Activated T-cell treated with anti-CD3 and anti-CD28 coated beads, Interleukin-2, amount 50 U/mL, for 24 hours (primary cell): ENCODE measurements around the gene HOXB5.

Experiments
- DNase-seq: peaks from one replicate; pipeline ENCODE4 v3.0.0-alpha.2; 2020
- H3K27ac Mint-ChIP-seq: 2 replicates; pipeline ENCODE4 v1.8.0; 2020; ENCODE audit warnings: mild to moderate bottlenecking, mixed read lengths
- H3K27me3 Mint-ChIP-seq: 2 replicates; pipeline ENCODE4 v1.8.0; 2020; ENCODE audit warnings: mixed read lengths
- H3K36me3 Mint-ChIP-seq: 2 replicates; pipeline ENCODE4 v1.8.0; 2020; ENCODE audit warnings: low read depth, mixed read lengths
- H3K4me1 Mint-ChIP-seq: 2 replicates; pipeline ENCODE4 v1.8.0; 2020; ENCODE audit warnings: low read depth, mixed read lengths
- H3K4me3 Mint-ChIP-seq: 2 replicates; pipeline ENCODE4 v1.8.0; 2020; ENCODE audit warnings: mild to moderate bottlenecking, moderate library complexity, mixed read lengths
- H3K9me3 Mint-ChIP-seq: 2 replicates; pipeline ENCODE4 v1.8.0; 2020; ENCODE audit warnings: mixed read lengths

Gene HOXB5

DNA sequence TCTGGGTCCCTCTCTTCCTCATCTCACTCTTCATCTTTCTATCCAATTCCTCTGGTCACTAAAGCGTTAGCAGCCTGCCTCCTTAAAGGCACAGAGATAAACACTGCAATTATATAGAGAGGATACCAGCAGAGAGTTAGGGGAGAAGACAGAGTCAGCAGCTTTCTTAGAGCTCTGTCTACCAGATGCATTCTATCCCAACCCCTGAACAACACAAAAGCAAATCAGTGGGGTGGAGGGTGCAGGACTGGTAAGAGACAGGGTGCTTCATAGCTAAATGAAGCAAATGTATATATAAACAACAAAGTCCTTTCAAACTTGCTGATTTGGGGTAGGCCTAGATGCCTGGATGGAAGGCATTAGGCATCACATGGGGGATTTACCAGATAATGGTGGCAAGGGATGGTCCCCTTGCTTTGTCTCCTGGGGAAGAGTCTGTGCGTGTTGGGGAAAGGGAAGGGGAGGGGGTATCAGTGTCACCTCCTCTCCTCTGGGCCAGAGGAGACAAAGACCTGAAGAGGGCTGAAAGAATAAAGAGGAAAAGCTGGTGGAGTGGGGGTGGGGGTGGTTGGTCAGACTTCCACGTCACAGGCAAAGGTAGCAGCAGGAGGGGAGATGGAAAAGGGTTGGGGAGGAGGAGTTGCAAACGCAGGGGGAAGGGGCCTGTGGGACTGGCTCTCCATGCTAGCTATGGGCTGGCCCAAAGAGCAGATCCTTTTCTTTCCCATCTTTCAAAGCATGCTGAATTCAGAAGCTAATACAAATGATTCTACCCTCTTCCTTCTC is 27.5 kb downstream of the HOXB5 start:
- peaks cover 26% of the 10 kb centered on the region for H3K27me3 Mint-ChIP-seq
- H3K9me3 Mint-ChIP-seq, result no peaks in the 10 kb centered on the region
- H3K4me3 Mint-ChIP-seq, result no peak overlapping the region
- H3K27ac Mint-ChIP-seq, result no peak overlapping the region
- DNase-seq, result no peak
- H3K36me3 Mint-ChIP-seq, result no peaks in the 10 kb centered on the region
- H3K4me1 Mint-ChIP-seq, result peaks cover 10% of the 10 kb centered on the region

DNA sequence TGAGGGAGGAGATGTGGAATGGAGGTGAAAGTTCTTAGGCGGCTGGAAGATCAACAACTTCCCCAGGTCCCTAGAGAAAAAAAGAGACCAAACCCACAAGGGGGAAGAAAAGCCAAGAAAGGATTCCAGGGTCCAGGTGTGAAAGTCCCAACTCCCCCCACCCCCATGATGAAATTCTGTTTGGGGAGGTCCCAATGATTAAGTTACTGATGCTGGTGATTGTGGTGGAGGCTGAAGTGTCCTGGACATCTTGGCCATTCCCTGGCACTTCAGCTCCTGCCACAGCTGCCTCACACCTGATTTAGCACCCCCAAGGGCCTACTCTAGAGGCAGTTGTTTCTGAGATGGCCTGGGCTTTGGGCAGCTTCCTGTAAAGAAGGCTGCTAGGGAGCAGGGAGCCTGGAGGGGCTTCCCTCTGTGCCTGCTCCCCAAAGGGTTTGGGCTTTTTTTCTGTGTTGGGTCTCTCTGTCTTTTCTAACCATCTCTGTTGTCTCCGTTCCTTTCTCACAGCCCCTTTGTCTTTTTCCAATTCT is 28.5 kb downstream of the HOXB5 start:
- no peaks in the 10 kb centered on the region for H3K9me3 Mint-ChIP-seq
- no peak for DNase-seq
- no peak overlapping the region for H3K27ac Mint-ChIP-seq
- peaks cover 24% of the 10 kb centered on the region for H3K27me3 Mint-ChIP-seq
- peaks cover 10% of the 10 kb centered on the region for H3K4me1 Mint-ChIP-seq
- no peak overlapping the region for H3K4me3 Mint-ChIP-seq
- H3K36me3 Mint-ChIP-seq, result no peaks in the 10 kb centered on the region

DNA sequence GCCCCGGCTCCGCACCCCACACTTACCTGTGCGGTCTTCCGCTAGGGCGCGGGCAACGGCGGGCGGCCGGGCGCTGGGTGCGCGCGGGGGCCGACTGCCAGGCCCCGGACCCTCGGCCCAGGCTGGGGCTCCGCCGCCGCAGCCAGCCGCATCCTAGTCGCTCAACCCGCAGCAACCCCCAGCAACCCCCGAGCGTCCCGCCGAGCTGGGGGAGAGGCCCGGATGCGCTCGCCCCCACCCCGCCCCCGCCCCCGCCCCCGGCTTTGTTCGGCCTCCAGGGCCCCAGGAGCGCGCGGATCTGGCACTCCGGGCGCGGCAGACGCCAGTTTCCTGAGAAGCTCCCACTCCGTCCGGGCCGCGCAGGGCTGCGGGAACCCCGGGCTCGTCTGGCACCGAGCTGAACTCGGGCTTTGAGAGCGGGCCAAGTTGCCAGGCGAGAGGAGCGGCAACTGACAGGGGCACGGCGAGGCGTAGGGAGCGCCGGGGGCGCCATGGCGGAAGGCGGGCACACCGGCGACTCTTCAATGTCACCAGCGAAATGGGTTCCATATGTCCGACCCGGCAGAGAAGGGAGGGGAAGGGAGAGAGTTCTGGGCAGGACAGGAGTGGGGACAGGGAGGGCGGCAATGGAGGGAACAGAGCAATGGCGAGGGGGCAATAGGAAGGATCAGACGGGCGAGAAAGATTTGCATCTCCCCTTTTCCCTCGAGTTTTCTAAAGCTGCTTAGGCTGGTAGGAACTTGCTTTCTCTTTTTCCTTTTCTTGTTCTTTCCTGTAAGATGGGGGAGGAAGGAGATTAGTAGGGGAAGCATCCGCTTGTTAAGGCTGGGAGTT is 29.2 kb downstream of the HOXB5 start:
- Mint-ChIP-seq H3K4me3 (peak overlapping the region; percentile 51), H3K9me3 (no peaks in the 10 kb centered on the region), H3K27ac (no peak overlapping the region), H3K36me3 (no peaks in the 10 kb centered on the region), H3K4me1 (peaks cover 10% of the 10 kb centered on the region), H3K27me3 (peaks cover 23% of the 10 kb centered on the region)
- no peak for DNase-seq

DNA sequence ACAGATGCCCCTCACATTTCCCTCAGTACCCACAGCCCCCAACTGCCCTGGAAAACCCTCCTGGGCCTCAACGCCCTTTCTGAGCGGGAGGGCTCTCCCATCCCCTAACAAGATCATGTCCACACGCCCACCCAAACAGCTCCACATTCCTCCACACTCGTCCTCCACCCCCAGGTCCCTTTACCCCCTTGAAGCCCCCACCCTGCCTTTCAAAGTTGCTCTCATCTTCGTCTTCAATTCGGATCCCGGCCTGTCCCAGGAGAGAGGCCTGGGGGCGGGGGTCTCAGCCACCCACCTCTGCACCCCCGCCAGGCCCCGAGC is 29.8 kb downstream of the HOXB5 start:
- H3K9me3 Mint-ChIP-seq, result no peaks in the 10 kb centered on the region
- H3K4me1 Mint-ChIP-seq, result peaks cover 10% of the 10 kb centered on the region
- H3K36me3 Mint-ChIP-seq, result no peaks in the 10 kb centered on the region
- DNase-seq, result no peak
- peaks cover 26% of the 10 kb centered on the region for H3K27me3 Mint-ChIP-seq
- H3K27ac Mint-ChIP-seq, result no peak overlapping the region
- H3K4me3 Mint-ChIP-seq, result no peak overlapping the region

DNA sequence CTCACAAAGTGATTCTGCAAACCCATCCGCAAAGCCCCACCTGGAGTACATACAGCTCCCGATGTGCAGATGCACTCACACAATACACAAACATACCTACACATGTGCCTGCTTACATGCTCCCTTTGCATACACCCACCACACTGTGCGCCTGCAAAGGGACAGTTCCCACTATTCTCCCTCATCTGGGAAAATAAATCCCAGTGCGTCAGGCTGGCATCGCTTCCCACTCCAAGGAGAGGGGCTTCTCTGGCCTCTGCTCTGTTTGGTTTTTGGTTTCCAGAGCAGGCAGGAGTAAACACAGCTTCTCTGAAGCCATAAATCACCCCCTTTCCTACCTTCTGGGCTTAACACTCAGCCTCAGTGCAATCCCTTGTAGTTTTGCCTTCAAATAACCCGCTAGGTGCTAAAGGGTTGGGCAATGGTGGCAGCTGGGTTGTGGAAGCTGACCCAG is 30.2 kb downstream of the HOXB5 start:
- H3K4me3 Mint-ChIP-seq, result no peak overlapping the region

DNA sequence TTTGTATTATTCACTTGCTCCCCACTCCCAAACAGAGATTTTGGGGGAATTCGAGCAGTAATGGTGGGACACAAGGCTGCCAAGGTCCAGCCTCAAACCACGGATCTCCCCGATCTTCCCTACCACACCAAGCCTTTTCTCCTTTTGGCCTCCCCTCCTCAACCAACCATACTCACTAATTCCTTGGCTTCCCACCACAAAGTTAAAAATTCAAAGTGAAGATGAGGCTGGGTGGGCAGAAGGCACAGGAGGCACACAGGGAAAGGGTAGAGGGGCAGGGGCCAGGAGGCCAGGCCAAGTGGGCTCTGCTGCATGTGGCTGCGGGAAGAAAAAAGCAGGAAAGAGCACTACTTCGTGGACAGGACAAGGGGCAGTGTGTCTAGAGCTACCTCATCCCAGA is 30.6 kb downstream of the HOXB5 start:
- peaks cover 34% of the 10 kb centered on the region for H3K27me3 Mint-ChIP-seq
- H3K9me3 Mint-ChIP-seq, result no peaks in the 10 kb centered on the region
- H3K36me3 Mint-ChIP-seq, result no peaks in the 10 kb centered on the region
- no peak for DNase-seq
- H3K4me1 Mint-ChIP-seq, result peaks cover 6% of the 10 kb centered on the region
- no peak overlapping the region for H3K27ac Mint-ChIP-seq
- no peak overlapping the region for H3K4me3 Mint-ChIP-seq

More for the DNA sequence above, 30.2 kb downstream of the HOXB5 start:
- H3K36me3 Mint-ChIP-seq, result no peaks in the 10 kb centered on the region
- H3K9me3 Mint-ChIP-seq, result no peaks in the 10 kb centered on the region
- H3K27ac Mint-ChIP-seq, result no peak overlapping the region
- no peak for DNase-seq
- peaks cover 9% of the 10 kb centered on the region for H3K4me1 Mint-ChIP-seq
- H3K27me3 Mint-ChIP-seq, result peaks cover 30% of the 10 kb centered on the region

DNA sequence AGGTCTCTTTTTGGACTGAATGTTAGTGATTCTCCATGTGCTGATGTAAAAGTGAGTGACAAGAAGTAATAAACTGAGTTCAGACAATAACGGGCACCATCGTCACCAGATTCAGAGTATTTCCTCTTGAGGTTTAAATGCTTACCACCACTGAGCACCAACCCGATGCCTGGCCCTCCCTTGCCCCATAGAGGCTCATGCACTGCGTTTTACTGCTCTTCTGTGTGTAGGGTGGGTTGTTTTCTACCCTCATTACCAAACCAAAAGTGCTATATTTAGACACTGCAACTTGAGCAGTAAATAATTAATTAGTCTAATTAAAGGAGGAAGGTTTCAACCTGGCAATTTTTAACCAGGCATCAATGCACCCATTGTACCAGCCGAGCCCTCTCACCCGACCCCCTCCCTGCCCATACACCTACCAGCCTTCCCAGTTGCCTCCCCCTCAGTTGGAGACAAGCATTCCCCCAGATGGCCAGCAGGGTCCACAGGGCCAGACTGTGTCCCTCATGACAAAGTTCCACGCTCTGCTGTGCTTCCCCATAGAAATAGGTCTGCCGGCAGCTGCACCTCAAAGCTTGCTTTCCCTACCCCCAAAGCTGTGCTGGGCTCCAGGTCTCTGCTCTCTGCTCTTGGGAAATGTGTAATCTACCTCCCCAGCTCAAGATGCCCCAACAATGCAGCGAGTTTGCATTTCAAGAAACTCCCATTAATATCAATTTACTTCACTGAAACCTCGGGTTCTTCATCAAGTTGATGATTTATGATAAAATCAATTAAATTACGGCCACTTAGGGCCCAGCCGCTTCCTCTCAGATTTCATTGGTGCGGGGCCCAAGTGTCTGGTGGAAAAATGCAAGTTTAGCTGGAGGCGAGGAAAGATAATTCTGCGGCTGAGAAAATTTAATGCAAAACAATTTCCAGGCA is 31.4 kb downstream of the HOXB5 start:
- H3K27ac Mint-ChIP-seq, result no peak overlapping the region
- no peak for DNase-seq
- no peaks in the 10 kb centered on the region for H3K9me3 Mint-ChIP-seq
- no peak overlapping the region for H3K4me3 Mint-ChIP-seq
- peaks cover 6% of the 10 kb centered on the region for H3K4me1 Mint-ChIP-seq
- peaks cover 38% of the 10 kb centered on the region for H3K27me3 Mint-ChIP-seq
- no peaks in the 10 kb centered on the region for H3K36me3 Mint-ChIP-seq

DNA sequence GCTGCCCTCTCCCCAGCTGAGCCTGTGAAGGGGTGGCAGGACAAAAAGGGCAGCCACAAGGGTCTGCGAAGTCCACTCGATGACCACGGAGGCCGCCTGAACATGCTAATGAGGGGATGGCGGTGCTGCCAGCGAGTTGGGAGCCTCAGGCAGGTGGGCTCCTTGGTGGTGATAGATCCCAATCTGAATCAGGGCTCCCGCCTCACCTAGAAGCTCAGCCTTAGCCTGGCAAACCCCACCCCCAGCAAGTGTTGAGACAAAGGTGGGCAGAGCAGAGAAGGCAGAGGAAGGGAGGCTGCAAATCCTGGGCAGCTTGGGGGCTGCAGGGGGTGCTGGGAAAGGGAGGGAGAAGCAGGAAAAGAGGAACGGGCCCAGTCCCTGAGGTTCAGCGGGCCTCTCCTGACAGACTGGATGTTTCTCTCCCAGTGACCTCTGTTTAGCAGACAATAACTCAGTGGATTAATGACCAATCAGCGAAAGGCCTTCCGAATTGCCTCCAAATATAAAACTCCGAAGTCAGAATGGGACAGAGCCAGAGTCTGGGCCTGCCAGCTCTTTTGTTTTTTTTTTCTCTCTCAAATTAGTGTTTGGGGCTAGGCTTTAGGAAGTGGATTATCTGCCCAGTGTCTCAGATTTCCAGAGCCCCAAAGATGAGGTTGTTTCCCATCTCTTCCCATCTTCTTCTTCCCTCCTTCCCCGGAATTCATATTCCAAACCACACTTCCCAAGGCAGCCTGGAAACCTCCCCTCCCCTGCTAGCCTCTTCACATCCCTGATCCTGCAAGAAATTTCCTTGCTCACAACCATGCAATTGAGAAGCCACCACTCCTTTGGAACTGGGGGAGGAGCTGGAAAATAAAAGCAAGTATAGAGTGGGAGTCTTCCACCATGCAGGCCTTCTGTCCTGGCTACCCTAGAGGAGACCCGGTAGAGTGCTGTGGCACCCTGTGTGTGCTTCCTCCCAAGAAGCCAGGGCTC is 33.5 kb downstream of the HOXB5 start:
- Mint-ChIP-seq H3K36me3 (no peaks in the 10 kb centered on the region), H3K9me3 (no peaks in the 10 kb centered on the region), H3K4me1 (peaks cover 11% of the 10 kb centered on the region), H3K27ac (no peak overlapping the region), H3K27me3 (peaks cover 56% of the 10 kb centered on the region), H3K4me3 (no peak overlapping the region)
- DNase-seq, result no peak

DNA sequence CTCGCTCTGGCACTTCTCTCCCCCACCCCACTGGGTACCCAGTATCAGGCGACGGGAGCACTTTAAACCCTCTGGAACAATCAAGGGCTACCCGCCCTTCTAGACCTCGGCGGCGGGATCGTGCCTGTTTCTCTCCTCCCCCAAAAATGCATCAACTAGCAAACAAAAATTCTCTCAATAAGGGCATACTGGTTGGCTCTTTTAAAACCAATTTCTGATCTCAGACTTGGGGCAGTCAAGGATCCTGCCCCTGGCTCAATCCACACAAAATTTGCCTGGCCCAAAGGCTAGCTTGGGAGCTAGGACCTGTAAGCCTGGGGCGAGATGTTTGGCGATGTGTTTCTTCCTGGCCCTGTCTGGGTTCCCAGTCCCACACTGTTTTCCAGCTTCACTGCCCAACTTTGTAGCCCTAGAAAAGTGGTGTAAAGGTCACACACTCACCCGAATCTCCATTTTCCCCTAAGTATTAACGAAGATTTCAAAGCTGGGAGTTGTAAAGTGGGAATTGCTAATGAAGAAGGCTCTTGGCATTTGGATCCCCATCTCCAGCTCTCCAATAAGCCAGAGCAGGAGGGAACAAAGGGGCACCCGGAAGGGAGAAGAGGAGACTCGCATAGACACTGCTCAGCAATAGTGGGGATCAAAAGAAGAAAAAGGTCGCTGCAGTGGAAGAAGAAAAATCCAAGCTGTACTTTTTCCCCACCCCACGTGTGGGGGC is 34.3 kb downstream of the HOXB5 start:
- DNase-seq, result no peak
- Mint-ChIP-seq H3K27ac (no peak overlapping the region), H3K27me3 (peaks cover 64% of the 10 kb centered on the region), H3K4me1 (peaks cover 10% of the 10 kb centered on the region), H3K36me3 (no peaks in the 10 kb centered on the region), H3K9me3 (no peaks in the 10 kb centered on the region), H3K4me3 (no peak overlapping the region)

DNA sequence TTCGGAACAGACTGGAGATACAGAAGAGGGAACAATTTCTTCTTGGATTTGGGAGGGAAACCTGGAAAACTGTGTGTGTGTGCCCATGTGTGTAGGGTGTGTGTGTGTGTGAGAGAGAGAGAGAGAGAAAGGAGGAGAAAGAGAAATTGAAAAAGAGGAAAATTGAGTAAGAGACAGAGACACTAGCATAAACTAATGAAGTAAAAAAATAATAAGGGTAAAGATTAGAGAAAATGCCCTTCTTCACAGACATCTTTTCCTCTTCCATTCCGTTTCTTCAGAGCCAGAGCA is 34.8 kb downstream of the HOXB5 start:
- Mint-ChIP-seq H3K27ac (no peak overlapping the region), H3K4me1 (peaks cover 9% of the 10 kb centered on the region), H3K36me3 (no peaks in the 10 kb centered on the region), H3K27me3 (peaks cover 64% of the 10 kb centered on the region), H3K9me3 (no peaks in the 10 kb centered on the region), H3K4me3 (no peak overlapping the region)
- no peak for DNase-seq

DNA sequence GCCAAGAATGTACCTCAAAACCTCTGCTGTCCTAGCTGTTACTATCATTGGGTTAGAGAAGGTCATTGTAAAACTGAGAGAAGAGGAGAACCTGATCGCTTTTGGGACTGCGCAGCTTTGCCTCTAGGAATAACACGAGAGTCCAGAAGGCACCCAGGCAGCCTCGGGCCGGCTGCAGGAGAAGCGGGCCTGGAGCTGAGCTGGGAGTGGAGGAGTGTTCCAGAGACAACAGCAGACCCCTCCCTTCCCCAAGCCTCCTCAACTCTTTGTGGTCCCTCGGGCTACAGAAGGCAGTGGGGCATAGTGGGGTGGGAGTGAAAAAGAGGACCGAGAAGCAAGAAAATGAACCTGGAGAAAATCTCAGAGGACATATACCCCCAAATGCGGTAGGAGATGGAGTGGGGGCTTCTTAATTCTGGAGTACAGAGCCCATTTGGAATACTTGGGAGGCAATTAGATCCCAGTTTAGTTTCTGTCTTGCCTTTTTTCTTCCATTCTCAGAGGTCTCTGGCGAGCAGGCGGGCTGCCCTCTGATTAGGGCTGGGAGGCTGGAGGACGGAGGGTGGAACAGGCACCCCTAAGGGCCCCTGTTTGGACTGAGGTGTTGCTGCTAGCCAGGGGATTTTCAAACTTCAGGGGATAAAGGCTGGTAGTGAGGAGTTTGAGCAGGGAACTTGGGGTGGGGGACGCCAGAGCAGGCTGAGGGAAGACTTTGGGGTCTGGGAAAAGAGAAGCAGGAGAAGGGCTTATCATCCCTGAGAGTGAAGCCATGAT is 35.3 kb downstream of the HOXB5 start:
- DNase-seq, result no peak
- H3K36me3 Mint-ChIP-seq, result no peaks in the 10 kb centered on the region
- no peak overlapping the region for H3K27ac Mint-ChIP-seq
- peaks cover 7% of the 10 kb centered on the region for H3K4me1 Mint-ChIP-seq
- no peaks in the 10 kb centered on the region for H3K9me3 Mint-ChIP-seq
- no peak overlapping the region for H3K4me3 Mint-ChIP-seq
- H3K27me3 Mint-ChIP-seq, result peaks cover 58% of the 10 kb centered on the region

DNA sequence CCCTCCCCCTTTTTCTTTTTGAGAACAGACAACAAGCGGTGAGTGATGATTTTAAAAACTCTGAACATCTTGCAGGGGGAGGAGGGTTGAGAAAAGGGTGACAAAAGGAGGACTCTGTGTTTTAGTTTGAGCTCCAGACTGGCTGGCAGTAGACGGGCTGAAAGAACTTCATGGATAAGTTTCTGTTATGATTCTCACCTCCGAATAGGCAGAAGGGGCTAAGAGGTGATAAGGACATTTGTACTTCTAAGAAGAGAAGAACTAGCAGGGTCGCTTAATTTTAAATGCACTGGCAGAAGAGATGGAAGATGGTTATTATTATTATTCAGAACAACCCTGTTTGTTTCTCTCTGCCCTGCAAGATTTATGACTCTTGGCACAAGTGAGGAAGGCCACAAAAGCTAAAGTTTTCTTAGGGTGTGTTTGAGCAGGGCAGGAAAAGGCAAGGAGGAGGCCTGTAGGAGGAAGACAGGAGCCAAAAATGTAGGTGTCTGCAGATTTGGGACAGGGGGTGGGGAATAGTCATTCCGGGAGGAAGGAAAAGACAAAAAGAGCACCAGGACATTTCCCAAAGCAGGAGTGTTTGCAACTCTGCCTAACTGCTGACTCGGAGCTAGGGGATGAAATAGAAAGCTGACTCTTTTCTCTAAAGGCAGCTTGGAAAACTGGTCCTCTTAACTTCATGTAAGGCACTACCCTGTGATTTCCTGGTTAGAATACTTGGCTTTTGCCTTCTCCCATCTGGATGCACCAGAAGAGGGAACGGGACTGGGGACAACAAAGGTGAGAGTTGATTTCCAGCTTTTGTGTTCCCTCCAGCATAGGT is 36.8 kb downstream of the HOXB5 start:
- DNase-seq, result no peak
- H3K4me1 Mint-ChIP-seq, result peaks cover 7% of the 10 kb centered on the region
- H3K27me3 Mint-ChIP-seq, result peaks cover 46% of the 10 kb centered on the region
- no peaks in the 10 kb centered on the region for H3K9me3 Mint-ChIP-seq
- no peak overlapping the region for H3K4me3 Mint-ChIP-seq
- H3K36me3 Mint-ChIP-seq, result no peaks in the 10 kb centered on the region
- H3K27ac Mint-ChIP-seq, result no peak overlapping the region
